ENCODE measurements around the gene SLC25A17. TPM values are rescaled to one million over a fixed set of nuclear protein-coding genes. Genes with fewer than 3 reads are reported as not detected.
A peak's percentile ranks its signal among the peaks of the same experiment; 100 is the strongest.
"Not testable (repeated sequence)": the region's sequence is repeated elsewhere in the genome, so short reads cannot be mapped to it uniquely, and the experiment has no call there.

The SLC25A17 gene
- total and polyA plus RNA-seq, 7 donors = 2.7 to 16.3 (median 4.6) TPM

GRCh38 chr22:40853961-40854360 lies 34.8 kb upstream of the SLC25A17 start:
- peaks cover 69% of the 10 kb centered on the region for H3K4me1 ChIP-seq
- ATAC-seq (no peak), DNase-seq (no peak)
- H3K9me3 ChIP-seq = no peaks in the 10 kb centered on the region
- H3K4me3 ChIP-seq = peak overlapping the region; percentile 96
- peaks cover 3 to 23% of the 10 kb centered on the region in 2 donors for H3K36me3 ChIP-seq (ENCODE audit: insufficient read depth in 1 of 2, low read depth in 1 of 2)
- intact Hi-C loops (cut with DNase I) = no loop called here
- peak overlapping the region; percentile 98 for H3K27ac ChIP-seq
- H3K27me3 ChIP-seq (ENCODE audit: insufficient read depth in 3 of 3, low read length in 2 of 3) = no peaks in the 10 kb centered on the region
- no peak for TF ChIP-seq CTCF (IDR thresholded peaks at IDR 0.05)
- 33 to 53% (median 49%) methylated on average over 3 of the region's 3 CpGs for WGBS, 3 donors

GRCh38 chr22:40853333-40853732 lies 34.2 kb upstream of the SLC25A17 start:
- intact Hi-C loops (cut with DNase I) = no loop called here
- Histone ChIP-seq H3K27me3 (ENCODE audit: insufficient read depth in 3 of 3, low read length in 2 of 3) (no peaks in the 10 kb centered on the region), H3K4me3 (peak overlapping the region; percentile 96), H3K36me3 (ENCODE audit: insufficient read depth in 1 of 2, low read depth in 1 of 2) (peaks cover 3 to 29% of the 10 kb centered on the region in 2 donors), H3K9me3 (no peaks in the 10 kb centered on the region), H3K27ac (peak overlapping the region; percentile 98), H3K4me1 (peaks cover 65% of the 10 kb centered on the region)
- TF ChIP-seq CTCF (IDR thresholded peaks at IDR 0.05) = no peak
- no peak for DNase-seq
- no peak for ATAC-seq
- WGBS, 3 donors = 39 to 81% (median 54%) methylated on average over 1 of the region's 1 CpG

GRCh38 chr22:40845816-40846215 lies 26.7 kb upstream of the SLC25A17 start:
- ATAC-seq; H3K27me3 ChIP-seq (ENCODE audit: insufficient read depth in 3 of 3, low read length in 2 of 3); intact Hi-C loops (cut with DNase I); H3K4me3 ChIP-seq; DNase-seq; H3K9me3 ChIP-seq: not testable (repeated sequence)
- peaks cover 33% of the 10 kb centered on the region for H3K4me1 ChIP-seq
- peaks cover 7 to 98% of the 10 kb centered on the region in 2 donors for H3K36me3 ChIP-seq (ENCODE audit: insufficient read depth in 1 of 2, low read depth in 1 of 2)
- 91 to 95% (median 92%) methylated on average over 11 of the region's 11 CpGs for WGBS, 3 donors
- peak overlapping the region; percentile 54 for H3K27ac ChIP-seq

GRCh38 chr22:40844951-40845350 lies 25.8 kb upstream of the SLC25A17 start:
- intact Hi-C loops (cut with DNase I) = no loop called here
- DNase-seq (no peak), ATAC-seq (peak; percentile 65 to 84 (median 74))
- H3K9me3 ChIP-seq = no peaks in the 10 kb centered on the region
- WGBS, 3 donors = 42 to 69% (median 58%) methylated on average over 3 of the region's 3 CpGs
- no peak for TF ChIP-seq CTCF (IDR thresholded peaks at IDR 0.05)
- H3K27me3 ChIP-seq (ENCODE audit: insufficient read depth in 3 of 3, low read length in 2 of 3) = no peaks in the 10 kb centered on the region
- peak overlapping the region; percentile 54 for H3K27ac ChIP-seq
- peaks cover 25% of the 10 kb centered on the region for H3K4me1 ChIP-seq
- no peak overlapping the region for H3K4me3 ChIP-seq
- H3K36me3 ChIP-seq (ENCODE audit: insufficient read depth in 1 of 2, low read depth in 1 of 2) = peaks cover 5 to 98% of the 10 kb centered on the region in 2 donors

- H3K36me3 ChIP-seq (ENCODE audit: insufficient read depth in 1 of 2, low read depth in 1 of 2) = peaks cover 3 to 99% of the 10 kb centered on the region in 2 donors
- H3K27me3 ChIP-seq (ENCODE audit: insufficient read depth in 3 of 3, low read length in 2 of 3) = no peaks in the 10 kb centered on the region
- H3K4me3 ChIP-seq = no peak overlapping the region
- peaks cover 29% of the 10 kb centered on the region for H3K4me1 ChIP-seq
- H3K9me3 ChIP-seq = no peaks in the 10 kb centered on the region
- TF ChIP-seq CTCF (IDR thresholded peaks at IDR 0.05) = no peak
- H3K27ac ChIP-seq = peak overlapping the region; percentile 21
- ATAC-seq = peak in 2 of 4 donors; percentile 39 to 49
- no peak for DNase-seq
- intact Hi-C loops (cut with DNase I) = loop anchor here in 1 of 2 donors (10.0 kb wide), 1 partner anchor 316 kb away; no protein-coding TSS in a partner anchor
- WGBS, 3 donors = 66 to 79% (median 67%) methylated on average over 3 of the region's 3 CpGs
These were observed 19.3 kb upstream of the SLC25A17 start for GRCh38 chr22:40838486-40838885.

Data from psoas muscle (tissue), 8 donors.